ENCODE measurements around the gene MAB21L4.

Gene MAB21L4

GRCh38 chr2:240911641-240912265 lies 15.8 kb upstream of the MAB21L4 start:
- DNase-seq = no peak

GRCh38 chr2:240909216-240909974 lies 13.4 kb upstream of the MAB21L4 start:
- no peak for DNase-seq

- no peak for DNase-seq
These were observed 11.1 kb upstream of the MAB21L4 start for GRCh38 chr2:240906911-240907590.

- DNase-seq = no peak
These were observed 10.4 kb upstream of the MAB21L4 start, which contains the start of gene CROCC2 for GRCh38 chr2:240906141-240906910. CROCC2 (plus strand) TSS chr2:240906336; CDS start chr2:240906514, 178 bp downstream.

- DNase-seq = no peak
These were observed 9.3 kb upstream of the MAB21L4 start for GRCh38 chr2:240905176-240905781.

GRCh38 chr2:240904216-240905175 lies 8.5 kb upstream of the MAB21L4 start:
- DNase-seq = no peak

DNA sequence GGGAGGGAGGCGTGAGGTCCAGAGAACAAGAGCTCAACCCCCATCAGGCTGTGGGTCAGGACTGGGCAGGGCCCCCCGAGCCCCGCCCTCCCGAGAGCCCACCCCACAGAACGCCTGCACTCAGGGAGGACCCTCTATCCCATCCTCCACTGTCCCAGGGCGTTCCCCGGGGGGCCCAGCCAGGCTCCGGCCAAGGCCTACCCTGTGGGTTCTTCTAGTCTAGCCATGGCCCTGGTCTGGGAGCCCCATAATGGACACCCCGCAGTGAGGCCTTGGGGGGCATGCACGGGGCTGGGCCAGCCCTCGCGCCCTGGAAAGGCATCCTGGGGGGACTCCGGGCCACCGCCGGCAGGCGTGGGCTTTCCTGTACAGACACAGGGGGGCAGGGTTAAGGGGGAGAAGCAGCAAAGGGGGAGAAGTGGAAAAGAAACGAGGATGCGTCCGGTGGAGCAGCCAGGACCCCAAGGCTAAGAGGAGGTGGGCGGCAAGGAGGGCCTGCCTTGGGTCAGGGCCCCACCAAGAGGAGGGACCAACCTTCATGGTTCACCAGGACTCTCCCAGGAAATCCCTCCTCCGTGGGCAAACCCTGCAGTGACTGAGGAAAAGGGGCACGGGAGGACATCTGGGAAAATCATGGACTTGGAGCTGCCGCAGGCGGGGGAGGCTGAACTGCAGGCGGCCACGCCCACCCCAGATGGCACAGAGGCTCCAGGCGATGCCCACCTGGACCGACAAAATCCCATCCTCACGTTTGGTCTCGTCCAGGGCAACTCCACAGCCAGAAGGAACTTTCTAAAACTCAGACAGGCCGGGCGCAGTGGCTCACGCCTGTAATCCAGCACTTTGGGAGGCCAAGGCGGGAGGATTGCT lies 7.5 kb upstream of the MAB21L4 start:
- DNase-seq = no peak

DNA sequence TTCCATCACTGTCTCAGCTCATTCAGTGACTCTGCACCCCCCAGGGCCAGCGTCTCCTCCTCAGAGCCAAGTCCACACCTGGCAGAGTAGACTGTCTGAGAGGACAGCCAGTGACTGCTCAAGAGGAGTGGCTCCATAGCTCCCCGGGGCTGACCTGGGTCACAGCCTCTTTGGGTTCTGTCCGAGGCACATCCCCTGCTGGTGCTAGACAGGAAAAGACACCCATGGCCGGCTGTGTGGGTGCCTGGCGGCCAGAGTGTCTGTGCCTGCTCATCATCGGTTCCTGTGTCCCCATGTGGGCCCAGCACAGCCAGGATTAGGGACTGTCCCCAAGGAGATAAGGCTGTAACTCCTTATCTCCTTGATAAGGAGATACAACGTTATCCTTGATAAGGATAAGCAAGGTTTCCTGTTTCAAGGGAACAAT lies 6.7 kb upstream of the MAB21L4 start:
- no peak for DNase-seq

DNA sequence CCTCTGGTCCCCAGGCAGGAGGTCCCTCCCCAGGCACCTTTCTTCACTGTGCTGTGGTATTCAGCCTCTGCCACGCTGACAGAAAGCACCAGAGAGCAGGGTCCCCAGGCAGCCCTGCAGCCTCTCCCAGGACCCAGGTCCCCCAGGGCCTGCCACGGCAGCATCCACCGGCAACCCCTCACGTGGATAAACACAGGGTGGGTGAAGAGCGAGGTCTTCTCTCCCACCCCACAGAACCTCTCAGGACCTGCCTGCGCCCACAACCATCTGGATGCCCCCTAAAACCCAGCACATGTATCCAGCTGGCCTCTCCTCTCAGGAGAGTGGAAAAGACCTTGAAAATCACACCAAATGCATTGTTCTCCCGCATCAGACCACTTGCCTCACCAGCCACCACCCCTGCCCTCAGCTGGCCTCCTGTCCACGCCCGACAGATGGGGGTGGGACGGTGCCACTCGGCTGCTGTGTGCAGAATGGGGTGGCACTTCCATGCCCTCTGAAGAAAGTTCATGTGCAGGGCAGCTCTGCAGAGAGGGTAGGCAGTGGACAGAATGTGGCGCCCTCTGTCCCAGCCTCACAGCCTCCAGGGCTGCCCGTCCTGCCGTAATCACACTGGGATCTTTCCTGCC lies 6.1 kb upstream of the MAB21L4 start:
- DNase-seq = no peak

- no peak for DNase-seq
These were observed 4.3 kb upstream of the MAB21L4 start for GRCh38 chr2:240900141-240900860.

DNA sequence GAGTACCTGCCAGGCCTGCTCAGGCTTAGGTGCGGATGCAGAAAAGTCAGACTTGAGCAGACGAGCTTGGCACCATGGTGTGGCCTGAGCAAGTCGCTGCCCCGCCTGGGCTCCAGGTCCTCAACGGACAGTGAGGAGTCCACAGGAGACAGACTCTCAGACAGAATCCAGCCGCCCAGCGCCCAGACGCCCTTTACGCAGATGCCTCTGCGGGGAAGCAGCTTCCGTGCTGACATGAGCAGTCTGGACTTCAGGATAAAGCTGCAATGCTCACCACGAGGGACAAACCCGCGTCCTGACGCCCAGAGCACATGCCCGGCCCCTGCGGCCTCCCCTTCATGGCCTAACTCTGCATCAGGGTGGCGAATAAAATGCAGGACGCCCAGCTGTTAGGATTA lies 3.5 kb upstream of the MAB21L4 start:
- no peak for DNase-seq

DNA sequence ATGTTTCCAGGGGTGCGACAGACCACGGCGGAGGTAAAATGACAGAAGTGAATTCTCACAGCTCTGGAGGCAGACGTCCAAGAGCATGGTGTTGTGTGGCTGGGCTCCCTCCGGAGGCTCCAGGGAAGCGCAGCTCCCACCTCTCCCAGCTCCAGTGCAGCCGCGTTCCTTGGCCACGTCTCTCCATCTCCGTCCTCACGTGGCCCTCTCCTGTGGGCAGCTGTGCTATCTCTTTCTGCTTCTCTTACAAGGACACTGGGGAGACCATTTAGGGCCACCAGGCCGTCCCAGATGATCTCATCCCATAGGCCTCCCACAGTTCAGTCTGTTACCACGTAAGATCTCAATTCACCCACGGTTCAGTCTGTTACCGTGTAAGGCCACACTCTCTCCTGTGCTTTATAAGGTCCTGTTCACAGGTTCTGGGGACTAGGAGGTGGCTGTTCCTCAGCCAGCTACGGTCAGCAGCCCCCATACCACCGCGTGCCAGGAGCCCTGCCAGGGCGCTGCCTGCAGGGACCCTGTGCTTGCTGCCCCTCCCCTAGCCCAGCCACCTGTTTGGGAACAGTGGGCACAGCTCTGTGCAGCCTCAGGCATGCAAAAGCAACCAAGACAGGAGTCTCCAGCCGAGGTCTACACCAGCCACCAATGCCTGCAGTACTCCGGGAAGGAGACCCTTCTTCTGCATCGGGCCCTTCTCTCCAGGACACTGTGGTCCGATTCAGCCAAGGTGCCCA lies 2.9 kb upstream of the MAB21L4 start:
- no peak for DNase-seq

GRCh38 chr2:240898108-240898730 lies 2.3 kb upstream of the MAB21L4 start:
- DNase-seq = no peak

- no peak for DNase-seq
These were observed 1.1 kb upstream of the MAB21L4 start for GRCh38 chr2:240896871-240897692.

DNA sequence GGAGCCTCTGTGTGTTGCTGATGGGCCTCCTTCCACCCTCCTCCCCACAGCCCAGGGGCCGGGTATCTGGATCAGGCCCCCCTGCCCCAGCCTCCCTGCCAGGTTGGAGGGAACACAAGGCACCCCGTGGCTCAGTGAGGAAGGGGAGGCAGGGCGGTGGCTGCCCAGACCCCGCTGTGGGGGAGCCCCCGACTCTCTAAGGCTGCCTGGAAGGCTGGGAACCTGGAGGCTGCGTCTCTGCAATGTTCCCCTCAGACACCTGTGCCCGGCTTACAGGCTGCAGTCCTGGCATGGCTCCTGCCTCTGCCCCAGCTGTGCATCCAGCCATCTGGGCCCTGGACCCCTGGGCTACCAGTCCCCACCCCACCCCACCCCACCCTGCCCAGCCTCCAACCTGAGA lies 438 bp upstream of the MAB21L4 start:
- no peak for DNase-seq

GRCh38 chr2:240894836-240895558 lies 959 bp downstream of the MAB21L4 start:
- no peak for DNase-seq
